Astrocyte (in vitro differentiated cells and primary cell): Measurements from ENCODE around the gene IRF1. TPM values are rescaled to one million over a fixed set of nuclear protein-coding genes. Genes with fewer than 3 reads are reported as not detected.

ENCODE experiments used
- DNase-seq: peaks from one replicate; pipeline ENCODE4 v3.0.0-alpha.2; 2010; ENCODE audit warnings: low read depth
- FAIRE-seq: peaks from 2 replicates; lab custom pipeline; 2011; peaks lifted over from hg19 to GRCh38; lab: Jason Lieb, UNC
- H2AFZ ChIP-seq: 2 replicates; pipeline ENCODE4 v1.6.0; 2012; ENCODE audit warnings: low read depth, low read length, inconsistent platforms
- H3K27ac ChIP-seq: 2 replicates; pipeline ENCODE4 v1.5.1; 2011; ENCODE audit warnings: low read depth, low read length, inconsistent platforms
- H3K27me3 ChIP-seq: 2 replicates; pipeline ENCODE4 v1.6.0; 2011; ENCODE audit warnings: low read length, inconsistent platforms; ENCODE audit not compliant: insufficient read depth
- H3K36me3 ChIP-seq: 2 replicates; pipeline ENCODE4 v1.5.1; 2011; ENCODE audit warnings: low read length, inconsistent platforms; ENCODE audit not compliant: insufficient read depth
- H3K4me1 ChIP-seq: 2 replicates; pipeline ENCODE4 v1.5.1; 2011; ENCODE audit warnings: low read length, inconsistent platforms; ENCODE audit not compliant: insufficient read depth
- H3K4me2 ChIP-seq: 2 replicates; pipeline ENCODE4 v1.6.0; 2012; ENCODE audit warnings: low read length, inconsistent platforms
- H3K4me3 ChIP-seq: 2 replicates; pipeline ENCODE4 v1.5.1; 2011; ENCODE audit warnings: low read depth, mild to moderate bottlenecking, low read length, inconsistent platforms; ENCODE audit not compliant: insufficient read depth
- H3K79me2 ChIP-seq: 2 replicates; pipeline ENCODE4 v1.6.0; 2012; ENCODE audit warnings: mild to moderate bottlenecking, low read length, inconsistent platforms; ENCODE audit not compliant: insufficient read depth
- H3K9ac ChIP-seq: 2 replicates; pipeline ENCODE4 v1.6.0; 2012; ENCODE audit warnings: mild to moderate bottlenecking, low read length, inconsistent platforms
- H3K9me3 ChIP-seq: 2 replicates; pipeline ENCODE4 v1.5.1; 2012; ENCODE audit warnings: low read depth, mild to moderate bottlenecking, low read length, inconsistent platforms; ENCODE audit not compliant: insufficient read depth
- H4K20me1 ChIP-seq: 2 replicates; pipeline ENCODE4 v1.6.0; 2012; ENCODE audit warnings: low read length, inconsistent platforms; ENCODE audit not compliant: insufficient read depth
- H3K27ac Mint-ChIP-seq: one replicate; pipeline ENCODE4 v1.8.0; 2021; ENCODE audit warnings: mild to moderate bottlenecking, mixed read lengths; ENCODE audit not compliant: unreplicated experiment
- H3K27me3 Mint-ChIP-seq: one replicate; pipeline ENCODE4 v1.8.0; 2021; ENCODE audit warnings: low read depth, mixed read lengths; ENCODE audit not compliant: unreplicated experiment
- H3K36me3 Mint-ChIP-seq: one replicate; pipeline ENCODE4 v1.8.0; 2021; ENCODE audit warnings: low read depth, mixed read lengths; ENCODE audit not compliant: unreplicated experiment
- H3K4me1 Mint-ChIP-seq: one replicate; pipeline ENCODE4 v1.8.0; 2021; ENCODE audit warnings: low read depth, mixed read lengths; ENCODE audit not compliant: unreplicated experiment
- H3K4me3 Mint-ChIP-seq: one replicate; pipeline ENCODE4 v1.8.0; 2021; ENCODE audit warnings: mild to moderate bottlenecking, moderate library complexity, mixed read lengths; ENCODE audit not compliant: unreplicated experiment
- H3K9me3 Mint-ChIP-seq: one replicate; pipeline ENCODE4 v1.8.0; 2021; ENCODE audit warnings: mild to moderate bottlenecking, mixed read lengths; ENCODE audit not compliant: unreplicated experiment
- EZH2 ChIP-seq: IDR thresholded peaks from 2 replicates; pipeline ENCODE4 v1.6.1; 2012; ENCODE audit warnings: mild to moderate bottlenecking, low read length, inconsistent platforms; ENCODE audit not compliant: insufficient read depth
- total RNA-seq: library from RNA; stranded (reverse); gene quantifications from 2 replicates; pipeline ENCODE4 v1.2.1, GENCODE V29; 2021
- TF ChIP-seq, protein P1 (sequence below): IDR thresholded peaks from 2 replicates; pipeline ENCODE4 v1.5.1; 2011; ENCODE audit warnings: low read depth, mild to moderate bottlenecking, inconsistent platforms, low read length, moderate library complexity; ENCODE audit not compliant: insufficient read depth

The IRF1 gene
- total RNA-seq, 1 donor from 2014 or later, result 39.7 TPM

DNA sequence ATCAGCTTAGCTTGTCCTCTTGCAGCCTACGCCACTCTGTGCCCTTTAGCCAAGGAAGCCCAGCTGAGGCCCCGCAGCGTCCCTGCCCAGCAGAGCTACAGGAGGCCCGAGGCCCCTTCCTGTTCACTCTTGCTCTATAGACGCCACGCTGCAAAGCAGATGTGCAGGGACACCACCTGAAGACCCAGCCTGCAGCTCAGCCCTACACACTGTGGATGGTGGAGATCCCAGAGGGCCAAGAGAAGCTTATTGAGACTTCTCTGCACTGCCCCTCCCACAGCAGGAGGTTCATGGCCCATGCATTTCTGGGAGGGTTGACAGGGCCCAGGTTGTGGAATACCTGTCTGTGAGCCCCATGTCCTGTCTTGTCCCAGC is 33.6 kb downstream of the IRF1 start:
- peak overlapping the region; percentile 17 for H3K4me3 Mint-ChIP-seq
- no peak for TF ChIP-seq EZH2
- TF ChIP-seq, protein P1, sequence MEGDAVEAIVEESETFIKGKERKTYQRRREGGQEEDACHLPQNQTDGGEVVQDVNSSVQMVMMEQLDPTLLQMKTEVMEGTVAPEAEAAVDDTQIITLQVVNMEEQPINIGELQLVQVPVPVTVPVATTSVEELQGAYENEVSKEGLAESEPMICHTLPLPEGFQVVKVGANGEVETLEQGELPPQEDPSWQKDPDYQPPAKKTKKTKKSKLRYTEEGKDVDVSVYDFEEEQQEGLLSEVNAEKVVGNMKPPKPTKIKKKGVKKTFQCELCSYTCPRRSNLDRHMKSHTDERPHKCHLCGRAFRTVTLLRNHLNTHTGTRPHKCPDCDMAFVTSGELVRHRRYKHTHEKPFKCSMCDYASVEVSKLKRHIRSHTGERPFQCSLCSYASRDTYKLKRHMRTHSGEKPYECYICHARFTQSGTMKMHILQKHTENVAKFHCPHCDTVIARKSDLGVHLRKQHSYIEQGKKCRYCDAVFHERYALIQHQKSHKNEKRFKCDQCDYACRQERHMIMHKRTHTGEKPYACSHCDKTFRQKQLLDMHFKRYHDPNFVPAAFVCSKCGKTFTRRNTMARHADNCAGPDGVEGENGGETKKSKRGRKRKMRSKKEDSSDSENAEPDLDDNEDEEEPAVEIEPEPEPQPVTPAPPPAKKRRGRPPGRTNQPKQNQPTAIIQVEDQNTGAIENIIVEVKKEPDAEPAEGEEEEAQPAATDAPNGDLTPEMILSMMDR, result no peak
- H3K27ac Mint-ChIP-seq, result peak overlapping the region; percentile 100
- no peak for DNase-seq
- H4K20me1 ChIP-seq, result no peaks in the 10 kb centered on the region
- peaks cover 5% of the 10 kb centered on the region for H3K9me3 Mint-ChIP-seq
- H3K27ac ChIP-seq, result no peak overlapping the region
- peaks cover 42% of the 10 kb centered on the region for H3K4me1 ChIP-seq
- H3K36me3 ChIP-seq, result no peaks in the 10 kb centered on the region
- no peak overlapping the region for H3K4me3 ChIP-seq
- H2AFZ ChIP-seq, result no peak overlapping the region
- H3K27me3 Mint-ChIP-seq, result peaks cover 2% of the 10 kb centered on the region
- H3K9ac ChIP-seq, result no peak overlapping the region
- peaks cover 25% of the 10 kb centered on the region for H3K36me3 Mint-ChIP-seq
- no peaks in the 10 kb centered on the region for H3K9me3 ChIP-seq
- no peak overlapping the region for H3K4me2 ChIP-seq
- H3K27me3 ChIP-seq, result no peaks in the 10 kb centered on the region
- H3K79me2 ChIP-seq, result no peaks in the 10 kb centered on the region
- H3K4me1 Mint-ChIP-seq, result peaks cover 63% of the 10 kb centered on the region
- no peak for FAIRE-seq

DNA sequence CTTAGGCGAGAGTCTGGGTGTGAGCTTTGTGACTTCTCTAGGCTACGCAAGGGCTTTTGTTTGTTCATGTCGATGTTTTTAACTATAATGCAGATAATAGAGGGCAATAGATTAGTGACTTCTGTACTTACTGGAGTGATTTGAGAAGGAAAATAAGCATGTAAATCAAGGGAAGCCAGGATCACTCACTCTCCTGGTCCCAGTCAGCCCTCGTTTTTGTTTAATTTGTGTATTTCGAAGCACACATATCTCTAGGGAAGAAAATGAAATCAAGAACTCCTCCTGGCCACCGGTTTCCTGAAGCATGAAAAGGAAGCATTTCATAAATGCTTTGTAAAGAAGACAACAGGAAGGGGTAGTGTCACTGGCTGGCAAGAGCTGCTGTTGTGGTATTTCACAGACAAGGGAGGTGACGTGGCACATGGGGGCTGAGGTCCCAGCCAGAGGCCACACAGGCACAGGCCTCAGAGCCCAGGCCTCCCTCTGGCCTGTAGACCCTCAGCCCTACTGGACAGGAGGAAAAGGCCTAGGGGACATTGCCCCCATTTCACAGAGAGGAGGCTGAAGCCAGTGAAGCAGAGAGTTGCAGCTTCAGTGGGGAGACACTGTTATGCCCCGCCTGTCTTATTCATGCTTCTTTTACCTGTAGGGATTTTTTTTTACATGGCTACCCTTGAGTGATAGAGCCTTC is 34.1 kb downstream of the IRF1 start:
- DNase-seq (peak; percentile 62), FAIRE-seq (no peak)
- peaks cover 2% of the 10 kb centered on the region for H3K27me3 Mint-ChIP-seq
- Histone ChIP-seq H3K36me3 (no peaks in the 10 kb centered on the region), H4K20me1 (no peaks in the 10 kb centered on the region), H3K9ac (no peak overlapping the region), H2AFZ (no peak overlapping the region), H3K4me2 (no peak overlapping the region), H3K79me2 (no peaks in the 10 kb centered on the region), H3K27ac (no peak overlapping the region), H3K27me3 (no peaks in the 10 kb centered on the region), H3K4me3 (no peak overlapping the region), H3K4me1 (peaks cover 42% of the 10 kb centered on the region), H3K9me3 (no peaks in the 10 kb centered on the region)
- no peak overlapping the region for H3K4me3 Mint-ChIP-seq
- peak overlapping the region; percentile 63 for H3K27ac Mint-ChIP-seq
- peaks cover 22% of the 10 kb centered on the region for H3K36me3 Mint-ChIP-seq
- peaks cover 64% of the 10 kb centered on the region for H3K4me1 Mint-ChIP-seq
- H3K9me3 Mint-ChIP-seq, result peaks cover 5% of the 10 kb centered on the region
- TF ChIP-seq, protein P1, result no peak
- no peak for TF ChIP-seq EZH2

DNA sequence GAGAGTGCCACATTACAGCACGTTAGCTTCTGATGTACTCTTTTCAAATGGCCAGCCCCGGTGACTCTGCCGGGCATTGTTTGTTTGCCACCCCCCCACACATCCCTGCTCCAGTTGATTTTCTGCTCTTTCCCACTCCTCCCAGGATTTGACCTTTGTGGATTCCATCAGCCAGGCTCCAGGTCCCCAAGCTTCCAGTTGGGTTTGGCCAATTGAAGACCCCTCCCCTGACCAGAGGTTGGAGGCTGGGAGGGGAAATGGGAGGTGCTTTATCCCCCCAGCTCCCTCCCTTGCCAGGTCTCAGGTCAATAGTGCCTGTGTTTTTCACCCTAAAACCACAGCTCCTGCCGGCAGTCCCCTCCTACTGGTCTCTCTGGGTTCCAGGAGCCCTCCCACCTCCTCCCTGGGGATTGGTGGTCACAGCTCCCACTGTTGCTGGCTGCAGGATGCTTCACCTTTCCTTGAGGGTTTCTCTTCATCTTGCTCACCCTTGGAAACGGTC is 34.9 kb downstream of the IRF1 start:
- no peak overlapping the region for H3K9ac ChIP-seq
- H3K4me2 ChIP-seq, result no peak overlapping the region
- H2AFZ ChIP-seq, result no peak overlapping the region
- TF ChIP-seq EZH2, result no peak
- TF ChIP-seq, protein P1, result no peak
- peaks cover 42% of the 10 kb centered on the region for H3K4me1 ChIP-seq
- H3K79me2 ChIP-seq, result no peaks in the 10 kb centered on the region
- Mint-ChIP-seq H3K27me3 (peaks cover 2% of the 10 kb centered on the region), H3K27ac (no peak overlapping the region), H3K4me3 (no peak overlapping the region), H3K9me3 (peaks cover 5% of the 10 kb centered on the region), H3K4me1 (peaks cover 69% of the 10 kb centered on the region), H3K36me3 (peaks cover 22% of the 10 kb centered on the region)
- no peak overlapping the region for H3K4me3 ChIP-seq
- no peaks in the 10 kb centered on the region for H3K9me3 ChIP-seq
- no peak overlapping the region for H3K27ac ChIP-seq
- no peak for FAIRE-seq
- H3K27me3 ChIP-seq, result no peaks in the 10 kb centered on the region
- H4K20me1 ChIP-seq, result no peaks in the 10 kb centered on the region
- H3K36me3 ChIP-seq, result no peaks in the 10 kb centered on the region
- DNase-seq, result no peak
